Large intestine (tissue), 12 donors: ENCODE data around the gene ITGA11. TPM values are rescaled to one million over a fixed set of nuclear protein-coding genes. Genes with fewer than 3 reads are reported as not detected.

Source experiments
- DNase-seq, 2 donors: peaks; one replicate each; pipeline versions ENCODE4 v3.0.0 to v3.0.0-alpha.2; 2013
- H3K27ac ChIP-seq: one replicate; pipeline ENCODE4 v1.5.1; 2013; ENCODE audit warnings: low read length
- H3K27me3 ChIP-seq: 2 replicates; pipeline ENCODE4 v1.6.1; 2013; ENCODE audit warnings: low read length; ENCODE audit not compliant: control insufficient read depth, insufficient read depth
- H3K36me3 ChIP-seq: 2 replicates; pipeline ENCODE4 v1.6.1; 2013; ENCODE audit warnings: low read length; ENCODE audit not compliant: control insufficient read depth, insufficient read depth
- H3K4me1 ChIP-seq: one replicate; pipeline ENCODE4 v1.6.1; 2013; ENCODE audit warnings: low read length; ENCODE audit not compliant: control insufficient read depth, insufficient read depth
- H3K4me3 ChIP-seq: one replicate; pipeline ENCODE4 v1.5.1; 2013; ENCODE audit warnings: low read length
- H3K9me3 ChIP-seq: one replicate; pipeline ENCODE4 v1.6.1; 2013; ENCODE audit warnings: mild to moderate bottlenecking, low read depth, low read length, moderate library complexity; ENCODE audit not compliant: control insufficient read depth
- WGBS: methylation state at CpG from one replicate; pipeline ENCODE4 v1.1.5; 2013; ENCODE audit warnings: low lambda C conversion rate; ENCODE audit not compliant: insufficient coverage; 5-methylcytosine and 5-hydroxymethylcytosine counted together
- long read RNA-seq, 11 donors: transcript quantifications; one replicate each; lab custom pipeline, GENCODE V29; 2026
- polyA plus RNA-seq: library from polyadenylated mRNA; unstranded; fragments of 120-200 nt; gene quantifications from one replicate; pipeline ENCODE4 v1.2.1, GENCODE V29; 2013

The ITGA11 gene
- 1.8 TPM for polyA plus RNA-seq
- long read RNA-seq, donor 1 = 0 reads
- long read RNA-seq, donor 2 = 0 reads
- long read RNA-seq, donor 3 = 0 reads
- long read RNA-seq, donor 4 = 0 reads
- long read RNA-seq, donor 5 = 0 reads
- long read RNA-seq, donor 6 = 0 reads
- long read RNA-seq, donor 7 = 0 reads
- long read RNA-seq, donor 8 = 0 reads
- long read RNA-seq, donor 9 = 0 reads
- long read RNA-seq, donor 10 = 0 reads
- long read RNA-seq, donor 11 = 0 reads

GRCh38 chr15:68431792-68432401 is at the start of gene ITGA11:
TSS of gene ITGA11 (minus strand) at chr15:68432163. CDS start at chr15:68432066, 97 bp downstream.
- Histone ChIP-seq H3K4me1 (peaks cover 11% of the 10 kb centered on the region), H3K36me3 (no peaks in the 10 kb centered on the region), H3K9me3 (peaks cover 5% of the 10 kb centered on the region), H3K27me3 (peaks cover 47% of the 10 kb centered on the region), H3K4me3 (peak within 1 kb of the TSS; percentile 45), H3K27ac (no peak within 1 kb of the TSS)
- WGBS = no CpG with 5 or more reads among the region's 49 CpGs
- DNase-seq = peak in 1 of 2 donors; percentile 54

- H3K36me3 ChIP-seq = no peaks in the 10 kb centered on the region
- no peak for DNase-seq
- no CpG with 5 or more reads among the region's 3 CpGs for WGBS
- H3K4me3 ChIP-seq = no peak overlapping the region
- no peak overlapping the region for H3K27ac ChIP-seq
- no peaks in the 10 kb centered on the region for H3K9me3 ChIP-seq
- H3K4me1 ChIP-seq = no peaks in the 10 kb centered on the region
- H3K27me3 ChIP-seq = peaks cover 4% of the 10 kb centered on the region
Measured at GRCh38 chr15:68481321-68481720, 49.4 kb upstream of the ITGA11 start.

GRCh38 chr15:68480296-68480695 is 48.3 kb upstream of the ITGA11 start:
- Histone ChIP-seq H3K9me3 (no peaks in the 10 kb centered on the region), H3K27me3 (peaks cover 4% of the 10 kb centered on the region), H3K4me3 (no peak overlapping the region), H3K27ac (no peak overlapping the region), H3K36me3 (no peaks in the 10 kb centered on the region), H3K4me1 (no peaks in the 10 kb centered on the region)
- no CpG with 5 or more reads among the region's 5 CpGs for WGBS
- DNase-seq = no peak

- WGBS = no CpG with 5 or more reads among the region's 4 CpGs
- no peaks in the 10 kb centered on the region for H3K36me3 ChIP-seq
- no peak overlapping the region for H3K27ac ChIP-seq
Measured at GRCh38 chr15:68479870-68480269, 47.9 kb upstream of the ITGA11 start.

GRCh38 chr15:68479406-68479805 is 47.4 kb upstream of the ITGA11 start:
- no peaks in the 10 kb centered on the region for H3K36me3 ChIP-seq
- DNase-seq = no peak
- H3K27ac ChIP-seq = no peak overlapping the region
- H3K4me3 ChIP-seq = no peak overlapping the region
- peaks cover 4% of the 10 kb centered on the region for H3K27me3 ChIP-seq
- WGBS = 100% methylated on average over 1 of the region's 12 CpGs
- no peaks in the 10 kb centered on the region for H3K9me3 ChIP-seq
- no peaks in the 10 kb centered on the region for H3K4me1 ChIP-seq

More at GRCh38 chr15:68479870-68480269, 47.9 kb upstream of the ITGA11 start:
- DNase-seq = no peak
- Histone ChIP-seq H3K4me3 (no peak overlapping the region), H3K4me1 (no peaks in the 10 kb centered on the region), H3K27me3 (peaks cover 4% of the 10 kb centered on the region), H3K9me3 (no peaks in the 10 kb centered on the region)

GRCh38 chr15:68478853-68479252 is 46.9 kb upstream of the ITGA11 start:
- no CpG with 5 or more reads among the region's 4 CpGs for WGBS
- H3K27ac ChIP-seq = no peak overlapping the region

GRCh38 chr15:68475449-68475848 is 43.5 kb upstream of the ITGA11 start:
- Histone ChIP-seq H3K9me3 (no peaks in the 10 kb centered on the region), H3K36me3 (no peaks in the 10 kb centered on the region), H3K27me3 (peaks cover 2% of the 10 kb centered on the region), H3K4me3 (no peak overlapping the region), H3K4me1 (peaks cover 7% of the 10 kb centered on the region), H3K27ac (no peak overlapping the region)
- no peak for DNase-seq

More at GRCh38 chr15:68478853-68479252, 46.9 kb upstream of the ITGA11 start:
- no peak for DNase-seq
- Histone ChIP-seq H3K36me3 (no peaks in the 10 kb centered on the region), H3K4me1 (no peaks in the 10 kb centered on the region), H3K9me3 (no peaks in the 10 kb centered on the region), H3K27me3 (peaks cover 4% of the 10 kb centered on the region), H3K4me3 (no peak overlapping the region)

GRCh38 chr15:68471541-68471940 is 39.6 kb upstream of the ITGA11 start:
- DNase-seq = peak in 1 of 2 donors; percentile 3
- no peaks in the 10 kb centered on the region for H3K9me3 ChIP-seq
- H3K4me1 ChIP-seq = peaks cover 19% of the 10 kb centered on the region
- 14% methylated on average over 1 of the region's 5 CpGs for WGBS
- H3K27me3 ChIP-seq = no peaks in the 10 kb centered on the region
- no peak overlapping the region for H3K27ac ChIP-seq
- no peaks in the 10 kb centered on the region for H3K36me3 ChIP-seq
- H3K4me3 ChIP-seq = no peak overlapping the region

GRCh38 chr15:68470976-68471375 is 39.0 kb upstream of the ITGA11 start:
- no peaks in the 10 kb centered on the region for H3K9me3 ChIP-seq
- WGBS = no CpG with 5 or more reads among the region's 5 CpGs
- H3K4me1 ChIP-seq = peaks cover 19% of the 10 kb centered on the region
- no peak overlapping the region for H3K4me3 ChIP-seq
- no peaks in the 10 kb centered on the region for H3K27me3 ChIP-seq
- H3K36me3 ChIP-seq = no peaks in the 10 kb centered on the region
- peak overlapping the region; percentile 82 for H3K27ac ChIP-seq
- DNase-seq = no peak

GRCh38 chr15:68470049-68470742 is 38.2 kb upstream of the ITGA11 start:
- H3K27ac ChIP-seq = peak overlapping the region; percentile 82
- WGBS = no CpG with 5 or more reads among the region's 14 CpGs
- DNase-seq = peak; percentile 61 to 76

More at GRCh38 chr15:68470049-68470742, 38.2 kb upstream of the ITGA11 start:
- Histone ChIP-seq H3K36me3 (no peaks in the 10 kb centered on the region), H3K4me3 (no peak overlapping the region), H3K27me3 (no peaks in the 10 kb centered on the region), H3K9me3 (no peaks in the 10 kb centered on the region), H3K4me1 (peaks cover 19% of the 10 kb centered on the region)
